K562 (cell line): ENCODE data around the gene TMC4. TPM values are rescaled to one million over a fixed set of nuclear protein-coding genes. Genes with fewer than 3 reads are reported as not detected.

Experiments
- BRF1 ChIP-seq: IDR thresholded peaks from 3 replicates; pipeline ENCODE4 v1.6.1; 2011; ENCODE audit warnings: borderline replicate concordance, mild to moderate bottlenecking; ENCODE audit not compliant: insufficient read length; ENCODE audit errors: extremely low read depth
- CSDE1 ChIP-seq, 2 experiments: fragments of 450-650 bp; IDR thresholded peaks; 2 replicates each; pipeline ENCODE4 v1.6.1; 2016; ENCODE audit warnings: mild to moderate bottlenecking in 1 of 2
- CTCF ChIP-seq, 3 experiments: IDR thresholded peaks in 2 of 3; conservative IDR thresholded peaks in 1 of 3; 2 replicates each; pipeline ENCODE4 v1.5.1; 2011 to 2012; ENCODE audit warnings: low read length in 3 of 3, mild to moderate bottlenecking in 3 of 3, control low read depth in 2 of 3, improper control_type of control experiment in 1 of 3, inconsistent platforms in 1 of 3, low read depth in 1 of 3, mixed read lengths in 1 of 3, moderate library complexity in 1 of 3; ENCODE audit not compliant: insufficient read depth in 2 of 3
- ELF4 ChIP-seq: fragments of 450-650 bp; formaldehyde crosslinking; IDR thresholded peaks from 2 replicates; pipeline ENCODE4 v1.4.0; 2022; ENCODE audit warnings: missing genetic modification characterization
- FOXJ3 ChIP-seq: sonication (generic); formaldehyde crosslinking; IDR thresholded peaks from 2 replicates; pipeline ENCODE4 v1.4.0; 2020; ENCODE audit warnings: mild to moderate bottlenecking, missing genetic modification reagents
- FOXP4 ChIP-seq: sonication (generic); formaldehyde crosslinking; IDR thresholded peaks from 2 replicates; pipeline ENCODE4 v1.8.0; 2022; ENCODE audit warnings: mild to moderate bottlenecking, missing genetic modification reagents, borderline replicate concordance
- GATAD2A ChIP-seq: fragments of 450-650 bp; IDR thresholded peaks from 2 replicates; pipeline ENCODE4 v1.6.1; 2017
- HLTF ChIP-seq: fragments of 450-650 bp; IDR thresholded peaks from 2 replicates; pipeline ENCODE4 v1.6.1; 2016
- HSF4 ChIP-seq: fragments of 250-450 bp; sonication (Bioruptor Pico); IDR thresholded peaks from 2 replicates; pipeline ENCODE4 v2.1.2; 2022; ENCODE audit warnings: mild to moderate bottlenecking, moderate library complexity, borderline replicate concordance
- KDM4B ChIP-seq, 2 experiments: fragments of 450-650 bp in 1 of 2; sonication (generic) in 1 of 2; IDR thresholded peaks; 2 replicates each; pipeline ENCODE4 v1.6.1; 2016 to 2017; ENCODE audit warnings: borderline replicate concordance in 2 of 2, antibody characterized with exemption in 1 of 2, low read depth in 1 of 2, mild to moderate bottlenecking in 1 of 2
- RERE ChIP-seq: sonication (generic); formaldehyde crosslinking; IDR thresholded peaks from 2 replicates; pipeline ENCODE4 v1.8.0; 2023; ENCODE audit warnings: missing genetic modification reagents, mild to moderate bottlenecking, borderline replicate concordance
- SNIP1 ChIP-seq: fragments of 450-650 bp; IDR thresholded peaks from 2 replicates; pipeline ENCODE4 v1.7.1; 2017; ENCODE audit warnings: low read depth, mild to moderate bottlenecking
- THRA ChIP-seq: fragments of 450-650 bp; IDR thresholded peaks from 2 replicates; pipeline ENCODE4 v1.6.1; 2017; ENCODE audit warnings: mild to moderate bottlenecking, moderate library complexity
- ZBED1 ChIP-seq: IDR thresholded peaks from 2 replicates; pipeline ENCODE4 v1.6.1; 2014
- ZFP30 ChIP-seq: fragments of 250-450 bp; sonication (Bioruptor Pico); IDR thresholded peaks from 2 replicates; pipeline ENCODE4 v1.8.0; 2022; ENCODE audit warnings: moderate library complexity, mild to moderate bottlenecking, inconsistent platforms, borderline replicate concordance
- ZFPM2 ChIP-seq: fragments of 250-450 bp; sonication (Bioruptor Pico); IDR thresholded peaks from 2 replicates; pipeline ENCODE4 v1.5.1; 2022; ENCODE audit warnings: mild to moderate bottlenecking
- polyA plus RNA-seq, 8 experiments: library from polyadenylated mRNA; depleted of rRNA in 4 of 8; stranded (reverse) in 5 of 8; unstranded in 3 of 8; fragments of >200 nt; fragmentation: Nextera tagmentation in 2 of 8; fragmentation: Illumina TruSeq in 1 of 8; extraction: Ambion mirVana in 2 of 8; extraction: Trizol in 1 of 8; gene quantifications; 2 replicates each; pipeline versions ENCODE4 v1.2.1 to v1.2.3, GENCODE V29; 2011 to 2014; ENCODE audit warnings: inconsistent platforms in 1 of 8, missing spikeins in 1 of 8
- total RNA-seq, 7 experiments: library from RNA; depleted of rRNA in 6 of 7; stranded (reverse); fragments of >200 nt in 6 of 7; fragmentation: Illumina TruSeq in 2 of 7; extraction: Trizol in 2 of 7; gene quantifications; 2 replicates each; pipeline versions ENCODE4 v1.2.1 to v1.2.3, GENCODE V29; 2011 to 2021; ENCODE audit warnings: low replicate concordance in 1 of 7

The TMC4 gene
- total and polyA plus RNA-seq, 9 of the 15 experiments (the other 6 are each of a cell fraction or from before 2014, with no cell fraction given) = 0.12 to 0.79 (median 0.36) TPM; not detected in 2

GRCh38 chr19:54115109-54116063, 57.6 kb downstream of the TMC4 start, which contains the start of the genes PRPF31 and TFPT (continued):
- no peak for TF ChIP-seq CTCF (IDR thresholded peaks at IDR 0.05 in 2 of 3, conservative IDR thresholded peaks at IDR 0.05 in 1 of 3; ENCODE audit: insufficient read depth in 2 of 3, low read depth in 1 of 3, low read length in 3 of 3)
- TF ChIP-seq FOXJ3 = no peak
- TF ChIP-seq ZBED1 = 0 out of 2 replicates have a peak, but pooled peaks have one; percentile 26
- peak; percentile 46 for TF ChIP-seq HLTF
- TF ChIP-seq RERE (CRISPR knock-in tag) = 0 out of 2 replicates have a peak, but pooled peaks have one; percentile 29
- TF ChIP-seq BRF1 = no peak
- no peak for TF ChIP-seq THRA
- peak; percentile 27; the same call in 1 of the 2 replicates for TF ChIP-seq HSF4 (CRISPR knock-in tag)
- TF ChIP-seq CSDE1 (IDR thresholded peaks at IDR 0.05) = peak in 1 of 2 experiments; percentile 92; a peak in 2 of 4 replicates
- TF ChIP-seq ZFP30 (CRISPR knock-in tag) = no peak
- TF ChIP-seq GATAD2A = no peak
- TF ChIP-seq KDM4B (IDR thresholded peaks at IDR 0.05; ENCODE audit: borderline replicate concordance in 2 of 2, low read depth in 1 of 2) = peak in 1 of 2 experiments; percentile 21; a peak in 1 of 4 replicates
- no peak for TF ChIP-seq SNIP1
- TF ChIP-seq FOXP4 (CRISPR knock-in tag) = no peak; the same call in 1 of the 2 replicates
- no peak; the same call in 1 of the 2 replicates for TF ChIP-seq ELF4
- no peak for TF ChIP-seq ZFPM2 (CRISPR knock-in tag)
